ENCODE data around the gene FXYD6. TPM values are rescaled to one million over a fixed set of nuclear protein-coding genes. Genes with fewer than 3 reads are reported as not detected.
"Not testable (repeated sequence)": the region's sequence is repeated elsewhere in the genome, so short reads cannot be mapped to it uniquely, and the experiment has no call there.

The FXYD6 gene
- total and polyA plus RNA-seq, 4 donors = 4.7 to 22.5 (median 12.3) TPM

- H3K4me1 ChIP-seq (ENCODE audit: control insufficient read depth in 4 of 4, insufficient read depth in 4 of 4, low read length in 3 of 4) = peaks cover 0 to 8% (median 3%) of the 10 kb centered on the region in 4 donors
- WGBS = 50% methylated on average over 14 of the region's 14 CpGs
These were observed 61.6 kb downstream of the FXYD6 start for GRCh38 chr11:117814766-117815261.

GRCh38 chr11:117814204-117814765 lies 62.2 kb downstream of the FXYD6 start:
- no peak overlapping the region for H3K4me3 ChIP-seq (ENCODE audit: low read depth in 1 of 3, low read length in 3 of 3)

More at GRCh38 chr11:117814766-117815261, 61.6 kb downstream of the FXYD6 start:
- H3K9me3 ChIP-seq (ENCODE audit: control insufficient read depth in 4 of 4, low read length in 3 of 4) = no peaks in the 10 kb centered on the region
- no peak overlapping the region for H3K9ac ChIP-seq (ENCODE audit: low read depth in 1 of 2, low read length in 2 of 2)
- no peak for TF ChIP-seq EGR1 (IDR thresholded peaks at IDR 0.05; ENCODE audit: low read depth in 2 of 2)
- no peak for TF ChIP-seq HNF4A (conservative IDR thresholded peaks at IDR 0.05)
- TF ChIP-seq REST (IDR thresholded peaks at IDR 0.05) = no peak
- no peak for TF ChIP-seq JUND (IDR thresholded peaks at IDR 0.05)
- TF ChIP-seq ZBTB33 (IDR thresholded peaks at IDR 0.05) = no peak
- no peak for TF ChIP-seq SP1 (IDR thresholded peaks at IDR 0.05)
- no peak for TF ChIP-seq FOXA1 (IDR thresholded peaks at IDR 0.05)
- no peak for DNase-seq (ENCODE audit: low spot score)
- no peak overlapping the region for H3K27ac ChIP-seq (ENCODE audit: low read depth in 1 of 2, low read length in 2 of 2)
- no peaks in the 10 kb centered on the region for H3K27me3 ChIP-seq (ENCODE audit: control insufficient read depth in 4 of 4, insufficient read depth in 4 of 4, low read length in 3 of 4)
- H3K36me3 ChIP-seq (ENCODE audit: control insufficient read depth in 4 of 4, insufficient read depth in 3 of 4, low read depth in 1 of 4, low read length in 3 of 4) = no peaks in the 10 kb centered on the region
- H3K4me3 ChIP-seq (ENCODE audit: low read depth in 1 of 3, low read length in 3 of 3) = no peak overlapping the region

GRCh38 chr11:117810056-117810451 lies 66.4 kb downstream of the FXYD6 start:
- H3K36me3 ChIP-seq (ENCODE audit: control insufficient read depth in 4 of 4, insufficient read depth in 3 of 4, low read depth in 1 of 4, low read length in 3 of 4); H3K27me3 ChIP-seq (ENCODE audit: control insufficient read depth in 4 of 4, insufficient read depth in 4 of 4, low read length in 3 of 4); H3K9me3 ChIP-seq (ENCODE audit: control insufficient read depth in 4 of 4, low read length in 3 of 4); DNase-seq (ENCODE audit: low spot score); H3K9ac ChIP-seq (ENCODE audit: low read depth in 1 of 2, low read length in 2 of 2); H3K4me1 ChIP-seq (ENCODE audit: control insufficient read depth in 4 of 4, insufficient read depth in 4 of 4, low read length in 3 of 4); H3K27ac ChIP-seq (ENCODE audit: low read depth in 1 of 2, low read length in 2 of 2); H3K4me3 ChIP-seq (ENCODE audit: low read depth in 1 of 3, low read length in 3 of 3): not testable (repeated sequence)
- WGBS = 87% methylated on average over 12 of the region's 12 CpGs

More at GRCh38 chr11:117814204-117814765, 62.2 kb downstream of the FXYD6 start:
- Histone ChIP-seq H3K27ac (ENCODE audit: low read depth in 1 of 2, low read length in 2 of 2) (no peak overlapping the region), H3K9me3 (ENCODE audit: control insufficient read depth in 4 of 4, low read length in 3 of 4) (no peaks in the 10 kb centered on the region), H3K9ac (ENCODE audit: low read depth in 1 of 2, low read length in 2 of 2) (no peak overlapping the region), H3K36me3 (ENCODE audit: control insufficient read depth in 4 of 4, insufficient read depth in 3 of 4, low read depth in 1 of 4, low read length in 3 of 4) (no peaks in the 10 kb centered on the region), H3K27me3 (ENCODE audit: control insufficient read depth in 4 of 4, insufficient read depth in 4 of 4, low read length in 3 of 4) (no peaks in the 10 kb centered on the region), H3K4me1 (ENCODE audit: control insufficient read depth in 4 of 4, insufficient read depth in 4 of 4, low read length in 3 of 4) (peaks cover 0 to 8% (median 3%) of the 10 kb centered on the region in 4 donors)
- peak; percentile 25 for TF ChIP-seq FOXA2 (IDR thresholded peaks at IDR 0.05)
- TF ChIP-seq ZBTB33 (IDR thresholded peaks at IDR 0.05) = no peak
- 74% methylated on average over 7 of the region's 7 CpGs for WGBS
- no peak for DNase-seq (ENCODE audit: low spot score)
